CD14-positive monocyte (primary cell): ENCODE data around the gene AGBL1. TPM values are rescaled to one million over a fixed set of nuclear protein-coding genes. Genes with fewer than 3 reads are reported as not detected.
A peak's percentile ranks its signal among the peaks of the same experiment; 100 is the strongest.

ENCODE experiments used
- DNase-seq, 3 donors: peaks; one replicate each; pipeline ENCODE4 v3.0.0-alpha.2; 2011 to 2022
- H2AFZ ChIP-seq: 2 replicates; pipeline ENCODE4 v1.6.0; 2012; ENCODE audit warnings: mild to moderate bottlenecking, low read depth, low read length, inconsistent platforms; ENCODE audit not compliant: insufficient read depth, poor library complexity, severe bottlenecking
- H3K27ac ChIP-seq, 2 donors: 1 replicate in 1 of 2; 2 replicates in 1 of 2; pipeline ENCODE4 v1.5.1; 2012 to 2013; ENCODE audit warnings: low read length in 2 of 2, control low read depth in 1 of 2, inconsistent platforms in 1 of 2, low read depth in 1 of 2, mild to moderate bottlenecking in 1 of 2
- H3K27me3 ChIP-seq, 2 donors: one replicate each; pipeline versions ENCODE4 v1.6.0 to v1.6.1; 2011 to 2013; ENCODE audit warnings: low read length in 2 of 2; ENCODE audit not compliant: control insufficient read depth in 2 of 2, insufficient read depth in 2 of 2
- H3K36me3 ChIP-seq, 2 donors: replicated peaks in 1 of 2; 1 replicate in 1 of 2; 2 replicates in 1 of 2; pipeline versions ENCODE4 v1.5.1 to v1.6.1; 2012 to 2013; ENCODE audit warnings: low read length in 2 of 2, control low read depth in 1 of 2, inconsistent platforms in 1 of 2, mild to moderate bottlenecking in 1 of 2; ENCODE audit not compliant: insufficient read depth in 2 of 2, control insufficient read depth in 1 of 2
- H3K4me1 ChIP-seq, 2 donors: 1 replicate in 1 of 2; 2 replicates in 1 of 2; pipeline versions ENCODE4 v1.5.1 to v1.6.1; 2012 to 2013; ENCODE audit warnings: low read length in 2 of 2, control low read depth in 1 of 2, inconsistent platforms in 1 of 2, mild to moderate bottlenecking in 1 of 2, moderate library complexity in 1 of 2; ENCODE audit not compliant: insufficient read depth in 2 of 2, control insufficient read depth in 1 of 2
- H3K4me2 ChIP-seq: replicated peaks from 2 replicates; pipeline ENCODE3; 2012; ENCODE audit warnings: low read length, moderate library complexity, mild to moderate bottlenecking; ENCODE audit not compliant: poor library complexity, severe bottlenecking; ENCODE audit errors: extremely low read depth
- H3K4me3 ChIP-seq, 3 experiments: fragments of 200-600 bp in 1 of 3; sonication (generic) in 1 of 3; replicated peaks in 1 of 3; 1 replicate in 2 of 3; 2 replicates in 1 of 3; pipeline ENCODE4 v1.5.1; 2011 to 2013; ENCODE audit warnings: low read length in 3 of 3, mild to moderate bottlenecking in 3 of 3, control low read depth in 2 of 3, low read depth in 2 of 3, inconsistent platforms in 1 of 3, moderate library complexity in 1 of 3
- H3K79me2 ChIP-seq: 2 replicates; pipeline ENCODE4 v1.6.0; 2012; ENCODE audit warnings: mild to moderate bottlenecking, control low read depth, inconsistent platforms, low read length, moderate library complexity; ENCODE audit not compliant: insufficient read depth
- H3K9ac ChIP-seq: 2 replicates; pipeline ENCODE4 v1.6.0; 2017; ENCODE audit warnings: low read length, mild to moderate bottlenecking; ENCODE audit not compliant: insufficient read depth, poor library complexity, severe bottlenecking
- H3K9me3 ChIP-seq, 2 donors: replicated peaks in 1 of 2; 1 replicate in 1 of 2; 2 replicates in 1 of 2; pipeline versions ENCODE4 v1.5.1 to v1.6.1; 2012 to 2013; ENCODE audit warnings: low read length in 2 of 2, control low read depth in 1 of 2; ENCODE audit not compliant: control insufficient read depth in 1 of 2, insufficient read depth in 1 of 2
- H4K20me1 ChIP-seq: 2 replicates; pipeline ENCODE4 v1.6.0; 2012; ENCODE audit warnings: mild to moderate bottlenecking, low read length, control low read depth, moderate library complexity; ENCODE audit not compliant: insufficient read depth
- H3K27ac Mint-ChIP-seq, 7 donors: one replicate each; pipeline ENCODE4 v1.8.0; 2020; ENCODE audit warnings: mild to moderate bottlenecking in 7 of 7, mixed read lengths in 7 of 7, moderate library complexity in 6 of 7, inconsistent platforms in 2 of 7
- H3K27me3 Mint-ChIP-seq, 3 donors: one replicate each; pipeline ENCODE4 v1.8.0; 2021 to 2022; ENCODE audit warnings: low read depth in 3 of 3, mild to moderate bottlenecking in 3 of 3, mixed read lengths in 3 of 3, moderate library complexity in 3 of 3, inconsistent platforms in 1 of 3
- H3K36me3 Mint-ChIP-seq, 2 donors: one replicate each; pipeline ENCODE4 v1.8.0; 2020; ENCODE audit warnings: mixed read lengths in 2 of 2, inconsistent platforms in 1 of 2, mild to moderate bottlenecking in 1 of 2
- H3K4me1 Mint-ChIP-seq: one replicate; pipeline ENCODE4 v1.8.0; 2020; ENCODE audit warnings: mild to moderate bottlenecking, mixed read lengths
- H3K4me3 Mint-ChIP-seq, 2 donors: one replicate each; pipeline ENCODE4 v1.8.0; 2020; ENCODE audit warnings: mild to moderate bottlenecking in 2 of 2, mixed read lengths in 2 of 2, moderate library complexity in 1 of 2
- H3K9me3 Mint-ChIP-seq, 7 donors: one replicate each; pipeline ENCODE4 v1.8.0; 2020 to 2022; ENCODE audit warnings: mixed read lengths in 7 of 7, mild to moderate bottlenecking in 6 of 7, moderate library complexity in 6 of 7, inconsistent platforms in 2 of 7
- CTCF ChIP-seq: fragments of 200-600 bp; IDR thresholded peaks from one replicate; pipeline ENCODE4 v1.8.0; 2022; ENCODE audit warnings: antibody characterized with exemption, mild to moderate bottlenecking
- WGBS: methylation state at CpG from one replicate; pipeline ENCODE4 v1.1.5; 2013; ENCODE audit warnings: missing lambda C conversion rate; ENCODE audit not compliant: insufficient coverage; 5-methylcytosine and 5-hydroxymethylcytosine counted together
- intact Hi-C, 2 donors: fragments of 100-400 bp; cut with micrococcal nuclease; formaldehyde crosslinking; loops; one replicate each; pipeline versions ENCODE4 v1.15.0 to v1.15.1; 2023
- polyA plus RNA-seq, 3 donors: library from polyadenylated mRNA; depleted of rRNA in 1 of 3; unstranded in 2 of 3; stranded (reverse) in 1 of 3; fragments of 300-500 nt in 2 of 3; fragments of >200 nt in 1 of 3; fragmentation: Illumina TruSeq in 2 of 3; gene quantifications; 1 replicate in 2 of 3; 2 replicates in 1 of 3; pipeline ENCODE4 v1.2.3, GENCODE V29; 2012 to 2021

Gene AGBL1
- polyA plus RNA-seq, 3 donors: not detected

GRCh38 chr15:86076468-86076867, 3.2 kb upstream of the AGBL1 start:
- TF ChIP-seq CTCF: no peak

GRCh38 chr15:86077070-86077469, 2.6 kb upstream of the AGBL1 start:
- Histone ChIP-seq H3K9me3 (no peaks in the 10 kb centered on the region), H3K9ac (no peak overlapping the region), H3K4me2 (no peak overlapping the region), H3K79me2 (no peaks in the 10 kb centered on the region), H3K4me1 (no peaks in the 10 kb centered on the region), H2AFZ (no peak overlapping the region), H3K27ac (no peak overlapping the region), H3K36me3 (no peaks in the 10 kb centered on the region), H3K27me3 (no peaks in the 10 kb centered on the region), H4K20me1 (no peaks in the 10 kb centered on the region), H3K4me3 (no peak overlapping the region)
- intact Hi-C loops: no loop called here
- no peaks in the 10 kb centered on the region for H3K36me3 Mint-ChIP-seq
- H3K4me3 Mint-ChIP-seq: no peak overlapping the region
- no peaks in the 10 kb centered on the region for H3K4me1 Mint-ChIP-seq
- peaks cover 0 to 3% (median 3%) of the 10 kb centered on the region in 3 donors for H3K27me3 Mint-ChIP-seq
- TF ChIP-seq CTCF: no peak
- H3K27ac Mint-ChIP-seq: peak overlapping the region in 1 of 7 donors; percentile 70
- no peak for DNase-seq
- H3K9me3 Mint-ChIP-seq: peaks cover 0 to 6% (median 2%) of the 10 kb centered on the region in 7 donors
- 78% methylated on average over 1 of the region's 2 CpGs for WGBS

More at GRCh38 chr15:86076468-86076867, 3.2 kb upstream of the AGBL1 start:
- no peak overlapping the region for H2AFZ ChIP-seq
- no peaks in the 10 kb centered on the region for H4K20me1 ChIP-seq
- no peak overlapping the region for H3K9ac ChIP-seq
- no peak overlapping the region for H3K27ac ChIP-seq
- Mint-ChIP-seq H3K36me3 (no peaks in the 10 kb centered on the region), H3K27ac (no peak overlapping the region), H3K27me3 (peaks cover 0 to 3% (median 3%) of the 10 kb centered on the region in 3 donors), H3K9me3 (peaks cover 0 to 6% (median 2%) of the 10 kb centered on the region in 7 donors), H3K4me3 (no peak overlapping the region), H3K4me1 (no peaks in the 10 kb centered on the region)
- no peaks in the 10 kb centered on the region for H3K79me2 ChIP-seq
- no peaks in the 10 kb centered on the region for H3K27me3 ChIP-seq
- no peak overlapping the region for H3K4me3 ChIP-seq
- DNase-seq: no peak
- no peak overlapping the region for H3K4me2 ChIP-seq
- no peaks in the 10 kb centered on the region for H3K36me3 ChIP-seq
- 62% methylated on average over 2 of the region's 3 CpGs for WGBS
- no peaks in the 10 kb centered on the region for H3K9me3 ChIP-seq
- intact Hi-C loops: no loop called here
- no peaks in the 10 kb centered on the region for H3K4me1 ChIP-seq
